Gastrocnemius medialis (tissue), 4 donors: ENCODE results near the gene GNG2.

ENCODE experiments used
- CTCF ChIP-seq, 5 experiments: fragments of 450-650 bp in 3 of 5; fragments of 200-600 bp in 2 of 5; sonication (generic) in 2 of 5; IDR thresholded peaks in 4 of 5; conservative IDR thresholded peaks in 1 of 5; 1 replicate in 4 of 5; 2 replicates in 1 of 5; pipeline ENCODE4 v1.5.1; 2016 to 2019; ENCODE audit warnings: antibody characterized with exemption in 5 of 5, mild to moderate bottlenecking in 3 of 5, moderate library complexity in 3 of 5
- POLR2A ChIP-seq, 2 donors: fragments of 450-650 bp; IDR thresholded peaks; one replicate each; pipeline ENCODE4 v1.6.1; 2017; ENCODE audit warnings: antibody characterized with exemption in 2 of 2, mild to moderate bottlenecking in 2 of 2, moderate library complexity in 2 of 2

DNA sequence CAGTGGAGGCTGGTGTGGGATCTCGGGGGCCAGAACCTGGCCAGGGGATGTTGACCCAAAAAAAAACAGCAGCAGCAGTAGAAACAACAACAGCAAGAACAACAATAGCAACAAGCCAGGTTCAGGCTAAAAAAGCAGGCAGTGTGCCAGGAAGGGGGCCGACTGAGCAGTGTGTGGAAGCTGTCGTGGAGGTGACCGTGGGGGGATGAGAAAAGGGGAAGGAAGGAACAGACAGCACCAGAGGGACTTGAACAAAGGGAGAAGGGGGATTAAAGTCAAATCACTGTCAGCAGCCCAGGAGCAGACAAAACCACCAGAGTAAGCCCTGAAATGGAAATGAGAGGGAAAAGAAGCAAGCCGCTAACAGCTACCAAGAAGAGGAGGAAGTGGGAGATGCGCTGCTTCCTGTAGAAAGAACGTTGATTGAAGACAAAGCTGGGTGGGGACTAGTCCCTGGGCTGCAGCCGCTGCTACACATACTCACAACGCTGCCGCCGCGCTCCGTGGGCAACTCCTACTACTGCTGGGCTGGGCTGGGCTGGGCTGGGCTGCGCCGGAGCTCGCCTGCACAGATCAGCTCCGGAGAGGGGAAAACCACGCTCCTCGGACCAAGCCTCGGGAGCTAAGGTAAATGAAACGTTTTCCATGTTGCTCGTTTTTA lies at the start of gene GNG2:
- TF ChIP-seq POLR2A (IDR thresholded peaks at IDR 0.05) (peak; percentile 32 to 52), CTCF (IDR thresholded peaks at IDR 0.05 in 4 of 5, conservative IDR thresholded peaks at IDR 0.05 in 1 of 5) (no peak)
